HAP-1 (cell line): ENCODE data around the gene SIPA1L3.
"Not testable (repeated sequence)": the region's sequence is repeated elsewhere in the genome, so short reads cannot be mapped to it uniquely, and the experiment has no call there.

Experiments
- DNase-seq, 2 experiments: peaks; one replicate each; pipeline ENCODE4 v3.0.0-alpha.2; 2016 to 2020; ENCODE audit warnings: low spot score in 2 of 2
- H3K27me3 ChIP-seq: fragments of 250-450 bp; sonication (Bioruptor Pico); 2 replicates; pipeline ENCODE4 v1.5.1; 2020; ENCODE audit warnings: low read depth, mild to moderate bottlenecking, moderate library complexity
- H3K36me3 ChIP-seq: fragments of 250-450 bp; sonication (Bioruptor Pico); replicated peaks from 2 replicates; pipeline ENCODE4 v1.5.1; 2020; ENCODE audit warnings: mild to moderate bottlenecking
- H3K4me1 ChIP-seq: fragments of 250-450 bp; sonication (Bioruptor Pico); 2 replicates; pipeline ENCODE4 v1.5.1; 2020; ENCODE audit warnings: mild to moderate bottlenecking
- H3K4me3 ChIP-seq: fragments of 250-450 bp; sonication (Bioruptor Pico); 2 replicates; pipeline ENCODE4 v1.5.1; 2020; ENCODE audit warnings: mild to moderate bottlenecking, moderate library complexity
- H3K9me3 ChIP-seq: fragments of 250-450 bp; sonication (Bioruptor Pico); 2 replicates; pipeline ENCODE4 v1.5.1; 2020; ENCODE audit warnings: mild to moderate bottlenecking, moderate library complexity
- in situ Hi-C: fragments of 300-500 bp; cut with MboI; formaldehyde crosslinking; loops from 3 replicates; pipeline ENCODE4 v1.14.3; 2020; ENCODE audit warnings: low sequenced_read_pairs, inconsistent platforms, mixed read lengths

Gene SIPA1L3

DNA sequence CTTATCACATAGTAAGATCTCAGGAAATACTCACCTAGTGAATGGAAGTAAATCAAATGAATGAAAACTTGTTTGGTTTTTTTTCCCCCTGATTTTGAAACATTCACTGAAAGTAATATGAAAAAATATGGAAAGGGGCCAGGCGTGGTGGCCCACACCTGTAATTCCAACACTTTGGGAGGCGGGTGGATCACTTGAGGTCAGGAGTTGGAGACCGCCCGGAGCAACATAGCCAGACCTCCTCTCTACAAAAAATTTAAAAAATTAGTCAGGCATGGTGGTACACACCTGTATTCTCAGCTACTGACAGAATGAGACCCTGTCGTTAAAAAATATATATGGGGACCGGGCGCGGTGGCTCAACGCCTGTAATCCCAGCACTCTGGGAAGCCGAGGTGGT, 149.6 kb downstream of the SIPA1L3 start:
- Histone ChIP-seq H3K9me3 (no peaks in the 10 kb centered on the region), H3K27me3 (no peaks in the 10 kb centered on the region), H3K36me3 (no peaks in the 10 kb centered on the region), H3K4me3 (no peak overlapping the region), H3K4me1 (no peaks in the 10 kb centered on the region)
- in situ Hi-C loops, result no loop called here
- DNase-seq, result no peak

DNA sequence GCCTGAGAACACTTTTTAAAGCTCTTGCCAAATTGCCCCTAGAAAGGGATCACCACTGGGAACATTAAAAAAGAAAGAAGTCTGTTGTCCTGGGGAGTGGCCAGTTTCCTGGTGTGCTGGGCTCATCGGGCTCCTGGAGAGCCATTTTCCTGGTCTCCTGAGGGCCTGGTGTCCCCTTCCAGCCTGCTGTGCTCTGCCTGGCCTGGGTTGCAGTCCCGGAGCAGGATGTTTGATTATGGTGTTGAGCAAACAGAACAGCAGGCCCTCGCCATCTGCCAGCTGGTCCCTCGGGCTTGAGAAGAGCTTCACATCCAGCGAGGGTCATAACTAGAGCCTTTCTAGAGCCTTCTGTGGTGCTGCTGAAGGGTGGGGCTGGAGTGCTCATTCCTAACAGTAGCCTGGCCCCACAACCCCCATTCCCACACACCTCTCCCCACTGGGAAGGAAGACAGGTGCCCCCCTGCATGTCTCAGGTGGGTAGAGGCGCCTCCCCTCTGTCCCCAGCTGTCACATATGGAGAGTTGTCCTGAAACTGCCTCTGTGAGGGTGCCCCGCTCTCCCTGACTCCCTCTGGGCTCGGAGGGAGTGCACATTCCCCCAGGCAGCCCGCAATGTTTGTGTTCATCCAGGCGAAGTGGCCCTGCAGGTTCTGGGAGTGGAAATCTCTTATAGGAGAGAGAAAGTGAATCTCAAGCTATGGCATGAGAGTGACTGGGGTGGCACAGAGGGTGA, 151.1 kb downstream of the SIPA1L3 start:
- Histone ChIP-seq H3K27me3 (no peaks in the 10 kb centered on the region), H3K36me3 (no peaks in the 10 kb centered on the region), H3K9me3 (no peaks in the 10 kb centered on the region), H3K4me1 (no peaks in the 10 kb centered on the region), H3K4me3 (no peak overlapping the region)
- in situ Hi-C loops, result no loop called here
- no peak for DNase-seq

DNA sequence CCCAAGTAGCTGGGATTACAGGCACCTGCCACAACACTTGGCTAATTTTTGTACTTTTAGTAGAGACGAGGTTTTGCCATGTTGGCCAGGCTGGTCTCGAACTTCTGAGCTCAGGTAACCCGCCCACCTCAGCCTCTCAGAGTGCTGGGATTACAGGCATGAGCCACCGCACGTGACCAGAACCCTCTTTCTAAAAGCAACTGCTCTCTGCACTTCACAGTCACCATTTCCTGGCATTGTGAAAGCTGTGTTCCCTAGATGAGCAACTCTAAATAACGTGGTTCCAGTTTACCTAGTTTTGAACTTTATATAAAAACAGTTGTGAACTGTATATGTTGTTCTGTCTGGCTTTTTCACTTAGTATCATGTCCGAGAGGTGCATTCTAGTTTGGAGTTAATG, 152.9 kb downstream of the SIPA1L3 start:
- Histone ChIP-seq H3K36me3 (no peaks in the 10 kb centered on the region), H3K4me3 (no peak overlapping the region), H3K4me1 (no peaks in the 10 kb centered on the region), H3K27me3 (no peaks in the 10 kb centered on the region), H3K9me3 (no peaks in the 10 kb centered on the region)
- in situ Hi-C loops, result no loop called here
- DNase-seq, result no peak

DNA sequence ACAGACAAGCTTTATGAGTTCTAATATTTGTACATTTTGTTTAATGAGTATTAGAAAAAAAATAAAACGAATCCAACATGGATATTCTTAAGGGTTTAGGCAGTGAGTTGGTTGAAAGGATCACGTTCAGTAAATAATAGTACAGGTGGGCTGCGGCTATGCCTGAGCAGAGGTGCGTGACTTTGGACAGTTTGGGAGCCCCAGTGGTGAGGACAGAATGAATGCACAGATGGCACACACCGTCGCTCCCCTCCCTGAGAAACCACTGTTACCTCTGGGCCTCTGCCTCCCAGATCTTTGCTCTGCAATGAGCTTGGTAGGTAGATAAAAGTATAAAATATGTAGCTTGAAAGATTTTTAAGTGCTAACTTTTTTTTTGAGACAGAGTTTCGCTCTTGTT, 153.3 kb downstream of the SIPA1L3 start:
- in situ Hi-C loops, result no loop called here
- no peaks in the 10 kb centered on the region for H3K27me3 ChIP-seq
- no peaks in the 10 kb centered on the region for H3K9me3 ChIP-seq
- DNase-seq, result no peak
- H3K4me3 ChIP-seq, result no peak overlapping the region
- H3K4me1 ChIP-seq, result no peaks in the 10 kb centered on the region
- no peaks in the 10 kb centered on the region for H3K36me3 ChIP-seq

DNA sequence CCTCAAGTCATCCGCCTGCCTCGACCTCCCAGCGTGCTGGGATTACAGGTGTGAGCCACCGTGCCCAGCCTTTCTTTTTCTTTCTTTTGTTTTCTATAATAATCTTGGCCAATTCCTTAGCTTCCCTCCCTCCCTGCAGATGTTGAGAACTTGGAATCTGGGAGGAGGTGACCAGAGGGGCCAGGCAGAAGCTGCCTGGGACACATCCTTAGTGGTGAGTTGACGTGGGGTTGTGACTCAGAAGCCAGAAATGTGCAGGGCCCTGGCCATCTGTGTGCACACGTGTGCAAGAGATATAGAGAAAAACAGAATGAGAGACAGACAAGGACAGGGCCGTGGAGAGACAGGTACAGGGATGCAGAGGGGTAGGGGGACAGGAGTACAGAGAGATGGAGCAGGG, 154.3 kb downstream of the SIPA1L3 start:
- Histone ChIP-seq H3K4me3 (no peak overlapping the region), H3K36me3 (no peaks in the 10 kb centered on the region), H3K4me1 (no peaks in the 10 kb centered on the region), H3K9me3 (no peaks in the 10 kb centered on the region), H3K27me3 (no peaks in the 10 kb centered on the region)
- in situ Hi-C loops, result no loop called here
- DNase-seq, result no peak

DNA sequence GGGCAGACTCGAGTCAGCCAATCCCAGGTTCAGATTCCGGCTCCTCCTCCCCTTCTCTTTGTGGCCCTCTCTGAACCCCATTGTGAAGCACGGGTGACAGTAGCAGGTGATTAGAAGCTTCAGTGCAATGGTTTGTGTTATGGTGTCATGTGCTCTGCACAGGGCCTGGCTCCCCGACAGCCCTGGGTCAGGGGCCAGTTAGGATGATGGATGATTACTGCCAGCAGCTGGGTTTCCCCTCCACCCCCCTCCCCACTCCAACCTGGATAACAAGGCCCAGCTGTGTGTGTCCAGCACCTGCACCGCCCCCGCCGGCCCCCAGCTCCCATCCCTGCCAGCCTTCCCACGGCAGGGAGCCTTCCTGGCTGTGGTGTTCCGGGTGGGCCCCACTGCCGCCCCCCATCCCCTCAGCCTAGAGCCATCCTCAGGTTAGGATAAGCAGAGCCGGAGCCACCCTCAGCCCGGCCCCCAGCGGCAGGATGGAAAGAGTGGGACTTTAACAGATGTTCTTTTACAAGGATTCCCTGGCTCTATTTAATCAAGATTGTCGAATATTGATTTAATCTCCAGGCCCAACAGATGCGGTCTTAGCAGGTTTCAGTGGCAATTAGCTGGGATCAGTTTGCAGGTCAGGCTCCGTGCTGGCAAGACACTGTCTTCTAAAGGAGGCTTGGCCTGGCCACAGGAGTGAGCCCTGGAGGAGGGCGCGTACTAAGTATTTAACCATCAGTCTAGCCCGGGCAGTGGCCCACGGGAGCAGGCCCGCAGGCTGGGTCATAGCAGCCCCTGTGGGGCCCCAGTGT, 156.2 kb downstream of the SIPA1L3 start:
- in situ Hi-C loops, result no loop called here
- H3K4me1 ChIP-seq, result no peaks in the 10 kb centered on the region
- H3K9me3 ChIP-seq, result no peaks in the 10 kb centered on the region
- no peaks in the 10 kb centered on the region for H3K27me3 ChIP-seq
- no peak for DNase-seq
- no peak overlapping the region for H3K4me3 ChIP-seq
- H3K36me3 ChIP-seq, result no peaks in the 10 kb centered on the region

DNA sequence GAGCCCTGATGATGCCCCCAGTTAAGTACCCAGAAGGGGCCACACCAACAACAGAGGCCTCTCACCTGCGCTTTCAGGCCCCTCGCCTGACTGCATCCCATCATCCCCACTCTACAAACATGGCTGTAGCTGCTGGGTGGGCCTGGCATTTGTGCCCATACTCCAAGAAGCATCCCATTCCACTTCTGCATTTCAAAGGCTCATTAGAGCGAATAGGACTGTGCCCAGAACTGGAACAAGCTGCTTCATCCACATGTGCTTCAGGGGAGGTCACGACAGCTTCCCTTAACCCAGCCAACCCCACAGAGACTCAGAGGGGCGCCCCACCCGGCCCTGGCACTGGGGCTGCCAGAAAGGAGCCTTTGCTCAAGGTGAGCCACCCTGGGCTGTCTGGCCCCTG, 156.9 kb downstream of the SIPA1L3 start:
- in situ Hi-C loops, result no loop called here
- DNase-seq, result no peak
- no peaks in the 10 kb centered on the region for H3K9me3 ChIP-seq
- no peaks in the 10 kb centered on the region for H3K27me3 ChIP-seq
- H3K4me3 ChIP-seq, result no peak overlapping the region
- H3K4me1 ChIP-seq, result no peaks in the 10 kb centered on the region
- H3K36me3 ChIP-seq, result no peaks in the 10 kb centered on the region

DNA sequence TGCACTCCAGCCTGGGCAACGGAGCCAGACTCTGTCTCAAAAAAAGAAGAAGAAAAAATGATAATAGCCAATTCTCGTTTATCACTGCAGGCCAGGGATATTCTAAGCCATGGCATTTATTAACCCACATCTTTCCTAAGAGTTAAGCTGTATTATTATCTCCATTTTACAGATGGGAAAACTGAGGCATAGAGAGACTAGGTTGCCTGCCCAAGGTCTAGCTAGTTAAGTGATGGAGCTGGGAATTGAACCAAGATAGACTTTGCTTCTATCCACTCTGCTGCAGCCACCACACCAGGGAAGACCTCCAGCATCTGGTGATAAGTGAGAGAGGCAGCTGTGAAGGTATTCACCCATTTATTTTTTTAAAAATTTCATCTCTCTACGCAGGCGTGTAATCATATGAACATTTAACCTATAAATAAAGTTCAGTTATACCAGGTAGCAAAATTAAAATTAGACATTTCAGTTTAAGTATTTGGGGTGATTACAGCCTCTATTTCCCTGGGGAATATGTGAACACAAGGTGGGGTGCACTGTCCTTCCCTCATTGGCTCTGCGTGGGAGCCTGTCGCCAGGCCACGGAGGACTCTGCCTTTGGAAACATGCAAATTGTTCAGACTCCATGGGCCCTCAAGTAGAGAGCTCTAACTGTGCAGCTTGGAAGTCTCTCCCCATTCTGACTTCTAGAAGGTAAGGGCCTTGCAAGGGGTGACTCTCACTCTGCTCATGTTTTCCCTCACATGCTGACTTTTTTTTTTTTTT, 157.8 kb downstream of the SIPA1L3 start:
- H3K27me3 ChIP-seq, result no peaks in the 10 kb centered on the region
- in situ Hi-C loops, result no loop called here
- no peaks in the 10 kb centered on the region for H3K36me3 ChIP-seq
- DNase-seq, result no peak
- H3K9me3 ChIP-seq, result no peaks in the 10 kb centered on the region
- H3K4me1 ChIP-seq, result no peaks in the 10 kb centered on the region
- H3K4me3 ChIP-seq, result no peak overlapping the region

DNA sequence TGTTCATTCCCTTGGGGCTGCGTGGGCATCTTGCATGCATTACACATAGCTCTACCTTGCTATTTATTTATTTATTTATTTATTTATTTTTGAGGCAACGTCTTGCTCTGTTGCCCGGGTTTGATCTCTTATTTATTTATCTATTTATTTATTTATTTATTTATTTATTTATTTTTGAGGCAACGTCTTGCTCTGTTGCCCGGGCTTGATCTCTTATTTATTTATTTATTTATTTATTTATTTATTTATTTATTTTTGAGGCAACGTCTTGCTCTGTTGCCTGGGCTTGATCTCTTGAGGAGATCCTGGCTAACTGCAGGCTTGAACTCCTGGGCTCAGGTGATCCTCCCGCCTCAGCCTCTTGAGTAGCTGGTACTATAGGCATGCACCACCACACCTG, 158.8 kb downstream of the SIPA1L3 start:
- H3K27me3 ChIP-seq, H3K4me3 ChIP-seq, H3K4me1 ChIP-seq, H3K36me3 ChIP-seq, DNase-seq, in situ Hi-C loops, H3K9me3 ChIP-seq: not testable (repeated sequence)

DNA sequence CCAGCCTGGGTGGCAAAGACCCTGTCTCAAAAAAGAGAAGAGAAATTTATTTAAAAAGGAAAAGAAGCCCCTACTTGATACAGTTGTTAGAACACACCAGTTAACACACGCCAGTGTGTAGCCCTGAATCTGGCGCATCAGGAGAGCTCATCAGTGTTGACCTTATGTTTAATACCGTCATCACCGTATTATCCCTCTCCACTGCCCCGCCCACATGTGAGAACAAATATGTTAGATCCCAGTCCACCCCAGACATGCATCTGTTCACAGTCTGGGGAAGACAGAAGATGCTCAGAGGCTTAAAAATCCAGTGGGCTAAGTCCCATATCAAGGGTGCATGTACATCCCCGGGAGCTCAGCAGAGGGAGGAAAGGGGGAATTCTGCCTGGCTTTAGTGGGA, 161.8 kb downstream of the SIPA1L3 start:
- in situ Hi-C loops, result no loop called here
- Histone ChIP-seq H3K4me1 (no peaks in the 10 kb centered on the region; the same call in 1 of the 2 replicates), H3K9me3 (no peaks in the 10 kb centered on the region), H3K36me3 (no peaks in the 10 kb centered on the region), H3K27me3 (no peaks in the 10 kb centered on the region), H3K4me3 (no peak overlapping the region)
- no peak for DNase-seq

DNA sequence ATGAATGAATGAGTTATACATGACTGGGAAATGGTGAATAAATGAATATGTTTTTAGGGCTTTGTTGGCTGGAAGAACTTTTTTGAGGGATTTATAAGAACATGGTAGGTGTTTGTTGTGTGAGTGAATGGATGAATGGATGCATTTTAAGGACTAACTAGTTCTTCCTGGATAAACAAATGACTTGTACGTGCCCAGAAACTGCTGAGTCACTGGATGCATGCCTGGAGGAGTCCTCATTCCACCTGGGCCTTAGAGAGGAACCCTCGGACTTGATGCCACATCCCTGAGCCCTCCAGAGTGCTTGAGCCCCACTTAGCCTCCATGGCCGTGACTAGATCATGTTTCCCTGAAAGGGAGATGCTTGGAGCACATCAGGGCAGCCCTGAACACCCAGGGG, 163.6 kb downstream of the SIPA1L3 start:
- in situ Hi-C loops, result no loop called here
- no peak overlapping the region for H3K4me3 ChIP-seq
- H3K4me1 ChIP-seq, result no peaks in the 10 kb centered on the region; the same call in 1 of the 2 replicates
- no peaks in the 10 kb centered on the region for H3K27me3 ChIP-seq
- no peaks in the 10 kb centered on the region for H3K9me3 ChIP-seq
- no peaks in the 10 kb centered on the region for H3K36me3 ChIP-seq
- DNase-seq, result no peak

DNA sequence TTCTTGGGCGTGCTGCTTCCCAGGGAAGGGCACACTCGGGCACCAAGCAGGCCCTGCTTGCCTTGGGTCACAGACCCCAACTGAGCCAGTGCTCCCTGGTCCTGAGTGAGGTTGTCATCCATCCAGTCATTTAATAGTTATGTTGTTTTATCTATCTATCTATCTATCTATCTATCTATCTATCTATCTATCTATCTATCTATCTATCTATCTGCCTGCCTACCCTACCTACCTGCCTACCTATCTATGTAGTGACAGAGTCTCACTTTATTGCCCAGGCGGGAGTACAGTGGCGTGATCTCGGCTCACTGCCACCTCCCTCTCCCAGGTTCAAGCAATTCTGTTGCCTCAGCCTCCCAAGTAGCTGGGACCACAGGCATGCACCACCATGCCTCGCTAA, 164.0 kb downstream of the SIPA1L3 start:
- in situ Hi-C loops, H3K9me3 ChIP-seq, H3K27me3 ChIP-seq, H3K36me3 ChIP-seq, H3K4me1 ChIP-seq, H3K4me3 ChIP-seq, DNase-seq: not testable (repeated sequence)

DNA sequence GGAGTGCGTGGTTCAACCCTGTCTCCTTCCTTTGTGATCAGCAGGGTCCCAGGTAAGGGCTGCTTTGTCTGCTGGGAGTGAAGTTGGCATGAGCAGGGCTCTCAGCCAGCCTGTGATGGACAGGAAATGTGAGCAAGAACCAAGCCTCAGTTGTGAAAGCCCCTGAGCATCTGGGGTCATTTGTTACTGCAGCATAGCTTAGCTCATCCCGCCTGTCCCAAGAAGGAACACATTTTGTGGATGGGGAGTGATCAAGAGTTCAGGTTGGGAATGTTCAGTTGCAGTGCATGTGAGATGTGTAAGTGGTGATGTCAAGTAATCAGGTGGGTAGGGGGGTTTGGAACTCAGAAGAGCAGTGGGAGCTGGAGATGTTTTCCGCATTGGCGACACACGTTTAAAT, 164.6 kb downstream of the SIPA1L3 start:
- Histone ChIP-seq H3K27me3 (no peaks in the 10 kb centered on the region), H3K4me1 (no peaks in the 10 kb centered on the region; the same call in 1 of the 2 replicates), H3K9me3 (no peaks in the 10 kb centered on the region), H3K36me3 (no peaks in the 10 kb centered on the region), H3K4me3 (no peak overlapping the region)
- DNase-seq, result no peak
- in situ Hi-C loops, result no loop called here
